Endothelial cell of umbilical vein (primary cell): ENCODE results near the gene AQP2. TPM values are rescaled to one million over a fixed set of nuclear protein-coding genes. Genes with fewer than 3 reads are reported as not detected.

Source experiments
- BruUV-seq: library from RNA; stranded (reverse); fragments of 400-500 nt; replicated peaks from 2 replicates; lab custom pipeline; 2021; lab: Mats Ljungman, UMichigan
- CTCF ChIA-PET: fragments of 300-600, 350-600 bp; sonication (Branson Sonifier 250); formaldehyde crosslinking; loops from one replicate; lab custom pipeline; 2021; ENCODE audit warnings: antibody characterized with exemption, inconsistent platforms; lab: Charles Lee
- POLR2A ChIA-PET: fragments of 300-600, 350-600 bp; sonication (Branson Sonifier 250); formaldehyde crosslinking; loops from one replicate; lab custom pipeline; 2021; ENCODE audit warnings: antibody characterized with exemption, inconsistent platforms; lab: Charles Lee
- DNase-seq: peaks from one replicate; pipeline ENCODE4 v3.0.0-alpha.2; 2011; ENCODE audit warnings: low read depth, low spot score
- FAIRE-seq: peaks from 2 replicates; lab custom pipeline; 2011; peaks lifted over from hg19 to GRCh38; lab: Jason Lieb, UNC
- H2AFZ ChIP-seq: 2 replicates; pipeline ENCODE4 v1.6.0; 2012; ENCODE audit warnings: low read depth, low read length, control low read depth, inconsistent platforms
- H3K27ac ChIP-seq: 2 replicates; pipeline ENCODE4 v1.5.1; 2011; ENCODE audit warnings: low read depth, mild to moderate bottlenecking, control low read depth, low read length, moderate library complexity; ENCODE audit not compliant: insufficient read depth
- H3K27me3 ChIP-seq, 2 experiments: 2 replicates each; pipeline versions ENCODE4 v1.6.0 to v1.6.1; 2011; ENCODE audit warnings: low read length in 2 of 2, mixed read lengths in 1 of 2; ENCODE audit not compliant: control insufficient read depth in 2 of 2, insufficient read depth in 2 of 2
- H3K36me3 ChIP-seq, 2 experiments: 2 replicates in 1 of 2; 3 replicates in 1 of 2; pipeline ENCODE4 v1.5.1; 2011; ENCODE audit warnings: low read length in 2 of 2, mild to moderate bottlenecking in 1 of 2, moderate library complexity in 1 of 2; ENCODE audit not compliant: control insufficient read depth in 2 of 2, insufficient read depth in 2 of 2; ENCODE audit errors: extremely low read depth in 1 of 2
- H3K4me1 ChIP-seq: 3 replicates; pipeline ENCODE4 v1.5.1; 2011; ENCODE audit warnings: mild to moderate bottlenecking, low read length; ENCODE audit not compliant: control insufficient read depth, insufficient read depth; ENCODE audit errors: extremely low read depth
- H3K4me2 ChIP-seq: 2 replicates; pipeline ENCODE4 v1.6.1; 2011; ENCODE audit warnings: low read length, control low read depth, mixed read lengths; ENCODE audit not compliant: insufficient read depth
- H3K4me3 ChIP-seq, 3 experiments: fragments of 200-600 bp in 1 of 3; sonication (generic), shearing (Covaris generic) in 1 of 3; replicated peaks in 1 of 3; 2 replicates each; pipeline ENCODE4 v1.5.1; 2011 to 2016; ENCODE audit warnings: control low read depth in 3 of 3, low read length in 3 of 3, mild to moderate bottlenecking in 2 of 3, inconsistent platforms in 1 of 3, low read depth in 1 of 3, moderate library complexity in 1 of 3; ENCODE audit not compliant: insufficient read depth in 1 of 3
- H3K79me2 ChIP-seq: 2 replicates; pipeline ENCODE4 v1.6.0; 2012; ENCODE audit warnings: low read length, inconsistent platforms; ENCODE audit not compliant: control insufficient read depth, insufficient read depth
- H3K9ac ChIP-seq: replicated peaks from 2 replicates; pipeline ENCODE3; 2011; ENCODE audit warnings: low read length, control low read depth; ENCODE audit not compliant: insufficient read depth; ENCODE audit errors: extremely low read depth
- H3K9me1 ChIP-seq: replicated peaks from 3 replicates; pipeline ENCODE4 v1.6.0; 2011; ENCODE audit warnings: mild to moderate bottlenecking, low read length; ENCODE audit not compliant: control insufficient read depth, insufficient read depth; ENCODE audit errors: extremely low read depth
- H3K9me3 ChIP-seq: replicated peaks from 2 replicates; pipeline ENCODE4 v1.5.1; 2012; ENCODE audit warnings: low read length, inconsistent platforms; ENCODE audit not compliant: control insufficient read depth, insufficient read depth
- H4K20me1 ChIP-seq: replicated peaks from 2 replicates; pipeline ENCODE3; 2011; ENCODE audit warnings: mild to moderate bottlenecking, low read length; ENCODE audit not compliant: control insufficient read depth, insufficient read depth; ENCODE audit errors: extremely low read depth
- CTCF ChIP-seq, 2 donors: IDR thresholded peaks; 1 replicate in 1 of 2; 2 replicates in 1 of 2; pipeline ENCODE4 v1.5.1; 2011; ENCODE audit warnings: low read length in 2 of 2, mild to moderate bottlenecking in 2 of 2, moderate library complexity in 2 of 2, control low read depth in 1 of 2, inconsistent platforms in 1 of 2, low read depth in 1 of 2; ENCODE audit not compliant: insufficient read depth in 1 of 2; ENCODE audit errors: extremely low read depth in 1 of 2
- EZH2 ChIP-seq: IDR thresholded peaks from 2 replicates; pipeline ENCODE4 v1.6.1; 2012; ENCODE audit warnings: borderline replicate concordance, low read depth, mild to moderate bottlenecking, moderate library complexity, low read length, inconsistent platforms; ENCODE audit not compliant: severe bottlenecking
- FOS ChIP-seq: IDR thresholded peaks from 2 replicates; pipeline ENCODE4 v1.6.1; 2011; ENCODE audit warnings: mild to moderate bottlenecking, low read length, moderate library complexity, borderline replicate concordance; ENCODE audit not compliant: insufficient read depth
- GATA2 ChIP-seq: IDR thresholded peaks from 2 replicates; pipeline ENCODE4 v1.7.0; 2011; ENCODE audit warnings: low read depth, mild to moderate bottlenecking, moderate library complexity, mixed read lengths, low read length; ENCODE audit not compliant: insufficient read length, insufficient read depth
- JUN ChIP-seq: IDR thresholded peaks from 2 replicates; pipeline ENCODE4 v1.6.1; 2011; ENCODE audit warnings: borderline replicate concordance, low read depth; ENCODE audit not compliant: insufficient read length, insufficient read depth
- MAX ChIP-seq: IDR thresholded peaks from 2 replicates; pipeline ENCODE4 v1.6.1; 2011; ENCODE audit not compliant: insufficient read depth, insufficient read length
- MYC ChIP-seq: IDR thresholded peaks from one replicate; pipeline ENCODE4 v1.6.1; 2011; ENCODE audit warnings: mild to moderate bottlenecking, low read depth, low read length
- POLR2A ChIP-seq: IDR thresholded peaks from 2 replicates; pipeline ENCODE4 v1.6.1; 2012; ENCODE audit warnings: low read depth, mild to moderate bottlenecking, control low read depth, low read length
- POLR2AphosphoS5 ChIP-seq: IDR thresholded peaks from 2 replicates; pipeline ENCODE4 v1.6.1; 2012; ENCODE audit warnings: low read depth, mild to moderate bottlenecking, control low read depth, low read length, moderate library complexity; ENCODE audit not compliant: insufficient read depth
- dilution Hi-C: fragments of 300-500 bp; cut with MboI; formaldehyde crosslinking; loops from one replicate; pipeline ENCODE4 v1.15.0; 2019; ENCODE audit warnings: low sequenced_read_pairs; ENCODE audit not compliant: extremely low pct_ligation_motif_present
- intact Hi-C: fragments of 100-400 bp; cut with micrococcal nuclease; formaldehyde crosslinking; loops from one replicate; pipeline ENCODE4 v1.10.0; 2022
- polyA plus RNA-seq, 4 experiments: library from polyadenylated mRNA; depleted of rRNA in 3 of 4; stranded (reverse) in 3 of 4; unstranded in 1 of 4; fragments of >200 nt; gene quantifications; 2 replicates each; pipeline versions ENCODE4 v1.2.1 to v1.2.3, GENCODE V29; 2011 to 2012; ENCODE audit warnings: missing spikeins in 1 of 4
- total RNA-seq: library from RNA; stranded (reverse); gene quantifications from 2 replicates; pipeline ENCODE4 v1.2.3, GENCODE V29; 2021

The AQP2 gene
- total and polyA plus RNA-seq, 2 donors (not counting 3 experiments of a cell fraction or from before 2014, with no cell fraction given): not detected

GRCh38 chr12:49946086-49946485, 4.5 kb upstream of the AQP2 start:
- no peak overlapping the region for H3K4me3 ChIP-seq
- H3K4me2 ChIP-seq: no peak overlapping the region
- H3K9me1 ChIP-seq: no peaks in the 10 kb centered on the region
- H3K27ac ChIP-seq: no peak overlapping the region
- dilution Hi-C loops (no loop called here), intact Hi-C loops (no loop called here)
- H3K9ac ChIP-seq: no peak overlapping the region
- no peaks in the 10 kb centered on the region for H3K9me3 ChIP-seq
- CTCF ChIA-PET: interaction anchor here (0.6 to 4.5 kb wide), 38 partner anchors 8 to 125 kb away, joined by 3 to 112 read pairs (median 7); partner anchors contain the start of genes AQP5 and NCKAP5L
- no TSS peak for BruUV-seq
- H3K4me1 ChIP-seq: peaks cover 11% of the 10 kb centered on the region
- no peaks in the 10 kb centered on the region for H3K79me2 ChIP-seq
- POLR2A ChIA-PET: no interaction called here
- no peak for DNase-seq
- no peak for FAIRE-seq
- peak overlapping the region; percentile 63 for H2AFZ ChIP-seq
- no peaks in the 10 kb centered on the region for H4K20me1 ChIP-seq
- TF ChIP-seq JUN (no peak), MYC (no peak), GATA2 (no peak), CTCF (IDR thresholded peaks at IDR 0.05; ENCODE audit: extremely low read depth in 1 of 2, insufficient read depth in 1 of 2, low read depth in 1 of 2, low read length in 2 of 2) (no peak), MAX (no peak), FOS (no peak), POLR2A (no peak), POLR2AphosphoS5 (no peak), EZH2 (no peak)
- no peaks in the 10 kb centered on the region for H3K36me3 ChIP-seq
- no peaks in the 10 kb centered on the region for H3K27me3 ChIP-seq
